GM12801 (cell line): Measurements from ENCODE around the gene ADCY7.

Experiments used
- TF ChIP-seq, protein P1 (sequence below): IDR thresholded peaks from one replicate; pipeline ENCODE4 v1.5.1; 2011; ENCODE audit warnings: control low read depth; ENCODE audit not compliant: insufficient read length; ENCODE audit errors: extremely low read depth

The ADCY7 gene

GRCh38 chr16:50329446-50330189, 63.3 kb downstream of the ADCY7 start:
- TF ChIP-seq, protein P1, sequence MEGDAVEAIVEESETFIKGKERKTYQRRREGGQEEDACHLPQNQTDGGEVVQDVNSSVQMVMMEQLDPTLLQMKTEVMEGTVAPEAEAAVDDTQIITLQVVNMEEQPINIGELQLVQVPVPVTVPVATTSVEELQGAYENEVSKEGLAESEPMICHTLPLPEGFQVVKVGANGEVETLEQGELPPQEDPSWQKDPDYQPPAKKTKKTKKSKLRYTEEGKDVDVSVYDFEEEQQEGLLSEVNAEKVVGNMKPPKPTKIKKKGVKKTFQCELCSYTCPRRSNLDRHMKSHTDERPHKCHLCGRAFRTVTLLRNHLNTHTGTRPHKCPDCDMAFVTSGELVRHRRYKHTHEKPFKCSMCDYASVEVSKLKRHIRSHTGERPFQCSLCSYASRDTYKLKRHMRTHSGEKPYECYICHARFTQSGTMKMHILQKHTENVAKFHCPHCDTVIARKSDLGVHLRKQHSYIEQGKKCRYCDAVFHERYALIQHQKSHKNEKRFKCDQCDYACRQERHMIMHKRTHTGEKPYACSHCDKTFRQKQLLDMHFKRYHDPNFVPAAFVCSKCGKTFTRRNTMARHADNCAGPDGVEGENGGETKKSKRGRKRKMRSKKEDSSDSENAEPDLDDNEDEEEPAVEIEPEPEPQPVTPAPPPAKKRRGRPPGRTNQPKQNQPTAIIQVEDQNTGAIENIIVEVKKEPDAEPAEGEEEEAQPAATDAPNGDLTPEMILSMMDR: no peak

DNA sequence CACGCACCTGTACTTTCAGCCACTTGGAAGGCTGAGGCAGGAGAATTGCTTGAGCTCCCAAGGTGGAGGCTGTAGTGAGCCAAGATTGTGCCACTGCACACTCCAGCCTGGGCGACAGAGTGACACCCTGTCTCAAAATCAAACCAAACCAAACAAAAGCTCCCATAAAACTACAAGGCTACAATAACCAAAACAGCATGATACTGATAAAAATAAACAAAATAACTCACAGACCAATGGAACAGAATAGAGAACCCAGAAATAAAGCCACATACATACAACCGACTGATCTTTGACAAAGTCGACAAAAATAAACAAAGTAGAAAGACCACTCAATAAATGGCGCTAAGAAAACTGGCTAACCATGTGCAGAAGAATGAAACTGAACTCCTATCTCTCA, 65.2 kb downstream of the ADCY7 start:
- TF ChIP-seq, protein P1: no peak

DNA sequence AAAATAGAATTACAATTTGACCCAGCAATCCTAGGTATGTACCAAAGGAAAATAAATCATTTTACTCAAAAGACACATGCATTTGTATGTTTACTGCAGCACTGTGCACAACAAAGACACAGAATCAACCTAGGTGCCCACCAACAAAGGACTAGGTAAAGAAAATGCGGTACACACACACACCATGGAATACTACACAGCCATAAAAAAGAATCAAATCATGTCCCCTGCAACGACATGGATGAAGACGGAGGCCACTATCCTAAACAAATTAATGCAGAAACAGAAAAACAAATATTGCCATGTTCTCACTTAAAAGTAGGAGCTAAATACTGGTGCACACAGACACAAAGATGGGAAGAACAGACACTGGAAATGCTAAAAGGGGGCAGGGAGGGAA, 66.2 kb downstream of the ADCY7 start:
- TF ChIP-seq, protein P1: no peak

DNA sequence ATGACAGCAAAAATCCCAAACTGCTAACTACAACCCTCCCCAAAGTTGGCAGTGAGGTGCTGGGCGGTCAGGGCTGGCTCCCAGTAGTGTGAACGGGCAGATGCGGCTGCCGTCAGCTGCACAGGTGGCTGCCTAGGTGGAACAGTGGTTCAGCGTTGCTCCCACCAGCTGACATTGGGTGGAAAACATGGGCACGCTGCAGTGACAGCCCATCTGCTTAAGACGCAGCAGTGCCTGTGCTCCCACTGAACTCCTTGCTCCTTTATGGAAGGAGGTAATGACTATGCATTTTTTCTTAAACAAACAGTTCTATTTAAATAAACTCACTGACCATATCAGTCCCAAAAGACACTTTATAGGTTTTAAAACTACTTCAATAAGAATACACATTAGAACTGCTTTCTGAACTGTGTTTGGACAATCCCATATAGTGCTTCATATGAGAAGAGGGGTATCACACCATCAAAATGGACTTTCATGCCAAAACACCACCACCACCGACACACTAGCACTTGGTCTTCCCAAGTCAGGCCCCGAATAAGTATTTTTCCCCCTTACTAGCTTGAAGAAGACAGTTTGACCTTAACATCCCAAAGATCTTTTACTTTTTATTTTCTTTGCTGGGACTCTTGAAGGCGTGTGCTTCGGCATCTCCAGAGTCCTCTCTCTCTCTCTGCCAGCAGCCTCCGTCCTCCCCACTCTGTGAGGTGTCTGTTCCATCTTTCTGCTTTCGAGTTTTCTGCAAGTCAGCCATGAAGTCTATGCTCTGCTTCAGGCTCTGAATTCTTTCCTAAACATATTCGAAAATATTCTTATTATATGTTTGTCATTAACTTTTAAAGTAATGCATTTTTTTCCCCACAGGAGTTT, 68.0 kb downstream of the ADCY7 start:
- TF ChIP-seq, protein P1: no peak

- TF ChIP-seq, protein P1: no peak
Measured at GRCh38 chr16:50335196-50335958, 69.0 kb downstream of the ADCY7 start.

GRCh38 chr16:50336884-50337283, 70.5 kb downstream of the ADCY7 start:
- TF ChIP-seq, protein P1: no peak
